ENCODE data around the gene CYP4F12.

The CYP4F12 gene, protein sequence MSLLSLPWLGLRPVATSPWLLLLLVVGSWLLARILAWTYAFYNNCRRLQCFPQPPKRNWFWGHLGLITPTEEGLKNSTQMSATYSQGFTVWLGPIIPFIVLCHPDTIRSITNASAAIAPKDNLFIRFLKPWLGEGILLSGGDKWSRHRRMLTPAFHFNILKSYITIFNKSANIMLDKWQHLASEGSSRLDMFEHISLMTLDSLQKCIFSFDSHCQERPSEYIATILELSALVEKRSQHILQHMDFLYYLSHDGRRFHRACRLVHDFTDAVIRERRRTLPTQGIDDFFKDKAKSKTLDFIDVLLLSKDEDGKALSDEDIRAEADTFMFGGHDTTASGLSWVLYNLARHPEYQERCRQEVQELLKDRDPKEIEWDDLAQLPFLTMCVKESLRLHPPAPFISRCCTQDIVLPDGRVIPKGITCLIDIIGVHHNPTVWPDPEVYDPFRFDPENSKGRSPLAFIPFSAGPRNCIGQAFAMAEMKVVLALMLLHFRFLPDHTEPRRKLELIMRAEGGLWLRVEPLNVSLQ

GRCh38 chr19:15672580-15673175 lies at the start of gene CYP4F12:
TSS of gene CYP4F12 (plus strand) at chr19:15673087. CDS start at chr19:15673530, 443 bp downstream.
- DNase-seq: peak; percentile 40

- DNase-seq: no peak
Measured at GRCh38 chr19:15623711-15624318, 49.1 kb upstream of the CYP4F12 start.

DNA sequence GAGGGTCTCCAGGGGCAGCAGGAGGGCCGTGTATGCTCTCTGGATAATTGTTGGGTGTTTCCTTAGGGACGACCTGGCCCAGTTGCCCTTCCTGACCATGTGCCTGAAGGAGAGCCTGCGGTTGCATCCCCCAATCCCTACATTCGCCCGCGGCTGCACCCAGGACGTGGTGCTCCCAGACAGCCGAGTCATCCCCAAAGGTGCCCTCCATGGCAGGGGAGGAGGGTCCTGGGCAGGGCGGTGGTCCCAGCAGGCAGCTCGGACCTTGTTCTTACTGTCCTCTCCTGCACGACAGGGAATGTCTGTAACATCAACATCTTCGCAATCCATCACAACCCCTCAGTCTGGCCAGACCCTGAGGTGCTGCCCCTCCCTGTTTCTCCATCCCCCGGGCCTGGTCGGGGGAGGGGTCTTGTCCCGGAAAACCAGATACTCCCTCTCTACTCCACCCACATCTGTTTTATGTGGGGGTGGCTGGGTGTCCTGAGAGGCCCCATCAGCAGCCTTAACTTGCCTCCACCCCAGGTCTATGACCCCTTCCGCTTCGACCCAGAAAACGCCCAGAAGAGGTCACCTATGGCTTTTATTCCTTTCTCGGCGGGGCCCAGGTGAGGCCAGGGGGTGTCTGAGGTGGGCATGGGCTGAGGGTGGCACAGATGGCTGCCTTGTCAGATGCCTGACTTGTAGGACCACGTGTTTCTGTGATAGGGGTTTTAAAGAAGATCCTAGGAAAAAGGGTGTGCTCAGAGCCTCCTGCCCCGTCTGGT lies 44.5 kb upstream of the CYP4F12 start:
- DNase-seq: no peak

DNA sequence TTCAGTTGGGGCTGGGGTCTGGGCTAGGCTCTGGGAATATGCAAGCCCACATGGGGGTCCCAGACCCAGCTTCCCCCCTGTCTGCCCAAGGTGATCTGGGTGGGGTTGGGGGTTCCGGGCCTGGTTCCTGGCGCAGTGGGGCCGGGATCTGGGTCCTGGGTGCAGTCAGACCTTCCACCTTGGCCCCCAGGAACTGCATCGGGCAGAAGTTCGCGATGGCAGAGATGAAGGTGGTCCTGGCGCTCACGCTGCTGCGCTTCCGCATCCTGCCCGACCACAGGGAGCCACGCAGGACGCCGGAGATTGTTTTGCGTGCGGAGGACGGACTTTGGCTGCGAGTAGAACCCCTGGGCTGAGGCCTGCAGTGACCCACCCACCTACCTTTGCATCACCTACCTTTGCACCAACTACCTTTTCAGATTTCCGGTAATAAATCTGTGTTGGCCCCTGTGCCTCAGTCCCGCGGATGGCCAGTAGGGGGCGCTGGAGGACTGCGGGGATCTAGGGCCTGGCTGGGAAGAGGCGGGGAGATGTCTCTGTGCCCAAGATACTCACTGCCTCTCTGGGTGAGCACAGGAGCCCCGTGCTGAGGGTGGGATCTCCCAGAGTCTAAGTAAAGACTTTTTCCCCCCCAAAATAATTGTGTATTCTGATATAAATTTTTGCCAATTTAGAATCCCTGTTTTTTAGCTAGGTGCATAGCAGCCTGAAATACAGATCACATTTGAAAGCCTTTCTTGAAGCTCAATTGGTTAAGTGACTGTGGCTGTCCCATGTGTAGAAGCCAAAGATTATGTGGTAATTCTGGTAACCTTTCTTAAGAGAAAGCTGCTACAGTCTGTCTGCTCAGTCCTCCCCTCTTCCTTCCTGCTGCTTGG lies 43.6 kb upstream of the CYP4F12 start:
- peak; percentile 89 for DNase-seq

DNA sequence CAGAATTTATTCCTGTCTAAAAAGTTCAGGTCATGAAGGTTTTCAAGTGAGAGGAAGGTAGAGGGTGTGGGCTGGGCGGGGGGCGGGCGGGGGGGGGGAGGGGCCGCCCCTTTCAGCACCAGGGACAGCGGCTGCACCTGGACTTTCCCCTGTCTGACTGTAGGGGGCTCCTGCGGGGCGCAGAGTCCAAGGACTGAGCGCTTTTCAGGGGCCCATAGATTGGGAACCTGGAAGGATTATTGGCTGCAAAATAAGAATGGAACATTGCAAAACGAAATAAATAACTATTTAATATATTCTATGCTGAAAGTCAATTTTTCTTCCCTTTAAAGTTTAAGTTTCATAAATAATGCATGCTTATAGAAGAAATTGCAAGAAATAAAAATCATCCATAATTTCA lies 41.1 kb upstream of the CYP4F12 start:
- DNase-seq: peak; percentile 11

- DNase-seq: no peak
Measured at GRCh38 chr19:15633082-15633835, 39.6 kb upstream of the CYP4F12 start.

- DNase-seq: no peak
Measured at GRCh38 chr19:15634105-15634504, 38.8 kb upstream of the CYP4F12 start.

DNA sequence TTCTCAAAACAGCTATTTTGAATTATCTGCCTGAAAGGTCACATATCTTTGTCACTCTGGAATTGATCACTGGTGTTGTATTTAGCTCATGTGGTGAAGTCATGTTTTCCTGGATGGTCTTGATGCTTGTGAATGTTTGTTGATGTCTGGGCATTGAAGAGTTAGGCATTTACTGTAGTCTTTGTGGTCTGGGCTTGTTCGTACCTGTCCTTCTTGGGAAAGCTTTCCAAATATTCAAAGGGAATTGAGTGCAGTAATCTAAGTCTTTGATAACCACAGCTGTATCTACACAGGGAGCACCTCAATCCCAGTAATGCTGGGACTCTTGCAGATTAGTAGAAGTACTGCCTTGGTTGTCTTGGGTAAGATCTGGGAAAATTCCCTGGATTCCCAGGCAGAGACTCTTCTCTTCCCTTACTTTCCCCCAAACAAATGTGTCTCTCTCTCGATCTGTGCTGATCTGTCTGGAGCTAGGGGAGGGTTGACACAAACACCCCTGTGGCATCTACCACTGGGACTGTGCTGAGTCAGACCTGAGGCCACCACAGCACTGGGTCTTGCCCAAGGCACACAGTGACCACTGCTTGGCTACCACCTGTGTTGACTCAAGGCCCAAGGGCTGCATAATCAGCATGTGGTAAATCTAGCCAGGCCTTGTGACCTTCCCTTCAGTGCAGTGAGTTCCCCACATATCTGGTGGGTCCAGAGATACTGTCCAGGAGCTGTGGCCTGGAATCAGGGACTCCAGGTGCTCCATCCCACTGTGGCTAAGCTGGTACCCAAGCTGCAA lies 37.7 kb upstream of the CYP4F12 start:
- no peak for DNase-seq

DNA sequence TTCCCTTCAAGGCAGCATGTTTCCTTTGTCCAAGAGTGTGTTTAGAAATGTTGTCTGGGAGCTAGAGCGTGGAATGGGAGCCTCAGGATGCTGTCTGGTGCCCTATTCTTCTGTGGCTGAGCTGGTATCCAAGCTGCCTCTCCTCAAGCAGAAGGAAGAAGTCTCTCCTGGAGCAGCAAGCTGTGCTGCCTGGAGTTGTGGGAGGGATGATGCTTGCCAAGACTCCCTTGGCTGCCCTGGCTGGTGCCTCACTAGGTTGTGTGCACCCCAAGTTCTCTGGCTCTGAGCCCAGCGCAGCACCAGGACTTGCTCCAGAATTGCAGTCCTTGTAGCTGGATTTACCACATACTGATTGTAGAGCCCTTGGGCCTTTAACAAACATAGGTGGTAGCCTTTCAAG lies 36.9 kb upstream of the CYP4F12 start:
- DNase-seq: no peak

DNA sequence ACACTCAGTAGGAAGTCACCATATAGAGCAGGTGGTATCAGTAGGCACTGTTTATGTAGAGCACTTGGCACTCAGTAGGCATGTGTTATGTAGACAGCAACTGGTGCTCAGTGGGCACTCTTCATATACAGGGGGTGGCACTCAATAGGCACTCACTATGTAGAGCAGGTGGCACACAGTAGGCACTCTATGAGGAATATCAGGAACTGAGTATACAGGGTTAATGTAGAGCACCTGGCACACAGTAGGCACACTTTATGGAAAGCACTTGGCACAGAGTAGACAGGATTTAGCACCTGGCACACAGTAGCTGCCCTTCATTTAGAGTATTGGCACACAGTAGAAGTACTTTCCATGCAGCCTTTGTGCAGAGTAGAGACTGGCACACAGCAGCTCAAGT lies 33.3 kb upstream of the CYP4F12 start:
- no peak for DNase-seq

- no peak for DNase-seq
Measured at GRCh38 chr19:15640294-15640903, 32.5 kb upstream of the CYP4F12 start, which contains the start of gene CYP4F3. TSS of gene CYP4F3 (plus strand) at chr19:15640897. CDS start at chr19:15641416, 519 bp downstream.

DNA sequence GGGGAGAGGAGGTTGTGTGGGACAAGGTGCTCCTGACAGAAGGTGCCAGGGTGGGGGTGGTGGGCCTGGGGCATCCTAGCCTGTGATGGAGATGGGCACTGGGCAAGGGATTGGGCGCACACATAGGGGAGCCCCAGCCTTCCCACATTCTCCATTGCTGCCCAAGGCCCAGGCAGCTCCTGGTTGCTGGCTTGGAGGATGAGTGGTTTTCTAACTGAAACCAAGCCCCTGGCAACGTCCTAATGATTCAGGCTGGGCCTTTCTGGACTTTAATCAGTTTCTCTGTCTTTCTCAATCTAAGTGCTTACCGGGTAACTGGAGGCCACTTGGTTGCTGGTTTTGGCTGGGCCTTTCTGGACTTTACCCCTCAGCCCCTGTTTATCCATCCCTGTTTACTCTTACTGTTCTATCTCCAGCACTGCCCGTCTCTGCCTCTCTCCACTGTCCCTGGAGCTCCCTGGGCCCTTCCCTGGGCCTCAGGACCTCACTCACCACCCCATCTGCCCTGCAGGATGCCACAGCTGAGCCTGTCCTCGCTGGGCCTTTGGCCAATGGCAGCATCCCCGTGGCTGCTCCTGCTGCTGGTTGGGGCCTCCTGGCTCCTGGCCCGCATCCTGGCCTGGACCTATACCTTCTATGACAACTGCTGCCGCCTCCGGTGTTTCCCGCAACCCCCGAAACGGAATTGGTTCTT lies 31.8 kb upstream of the CYP4F12 start:
- DNase-seq: no peak

DNA sequence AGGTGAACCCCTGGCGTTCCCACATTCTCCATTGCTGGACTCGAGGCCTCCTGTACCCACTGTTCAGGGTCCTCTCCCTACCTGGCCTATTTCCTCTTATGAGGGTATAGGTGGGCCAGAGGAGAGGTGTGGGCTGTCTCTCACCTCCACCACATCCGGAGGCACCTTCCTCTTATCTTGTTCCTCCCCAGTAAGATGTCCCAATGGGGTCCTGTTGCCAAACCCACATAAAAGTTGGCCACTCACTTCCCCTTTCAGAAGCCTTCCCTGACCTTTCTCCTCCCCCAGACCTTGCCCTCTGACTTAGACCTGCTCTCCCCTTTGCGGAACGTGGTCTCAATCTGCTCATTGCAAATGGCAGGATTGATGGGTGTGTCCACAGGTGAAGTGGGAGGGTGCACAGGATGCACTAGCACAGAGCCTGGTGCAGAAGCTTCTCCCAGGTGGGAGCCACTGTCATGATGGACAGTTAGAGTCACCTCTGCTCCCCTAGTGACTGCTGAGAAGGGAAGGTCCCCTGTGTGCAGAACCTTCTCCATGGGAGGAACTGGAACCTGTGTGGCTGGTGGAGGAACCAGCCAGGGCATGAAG lies 30.9 kb upstream of the CYP4F12 start:
- DNase-seq: no peak

GRCh38 chr19:15642807-15643206 lies 30.1 kb upstream of the CYP4F12 start:
- DNase-seq: no peak

GRCh38 chr19:15643387-15643786 lies 29.5 kb upstream of the CYP4F12 start:
- no peak for DNase-seq

GRCh38 chr19:15644066-15644741 lies 28.7 kb upstream of the CYP4F12 start:
- no peak for DNase-seq

DNA sequence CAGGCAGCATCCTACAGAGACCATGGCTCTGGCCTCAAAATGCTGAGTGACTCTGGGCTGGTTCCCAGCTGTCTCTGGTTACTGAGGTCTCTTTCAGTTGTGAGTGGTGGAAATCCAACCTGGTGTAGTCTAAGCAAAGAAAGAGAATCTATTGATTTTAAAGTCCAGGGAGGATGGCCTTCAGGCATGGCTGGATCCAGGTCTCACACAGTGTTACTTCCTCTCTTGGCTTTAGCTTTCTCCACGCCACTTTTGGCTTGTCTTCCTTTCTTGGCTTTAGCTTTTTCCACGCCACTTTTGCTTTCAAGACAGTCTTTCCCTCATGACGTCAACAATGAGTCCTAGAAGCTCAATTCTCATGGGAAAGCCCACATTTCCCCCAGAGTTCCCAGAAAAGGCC lies 28.1 kb upstream of the CYP4F12 start:
- no peak for DNase-seq

- no peak for DNase-seq
Measured at GRCh38 chr19:15649526-15649925, 23.4 kb upstream of the CYP4F12 start.
